22Rv1 (cell line): ENCODE results near the gene ILDR2.

ENCODE experiments used
- H3K27ac ChIP-seq: fragments of 450-650 bp; 2 replicates; pipeline ENCODE4 v1.5.1; 2017
- CTCF ChIP-seq: fragments of 450-650 bp; IDR thresholded peaks from 2 replicates; pipeline ENCODE4 v1.5.1; 2017; ENCODE audit warnings: mild to moderate bottlenecking
- ZFX ChIP-seq: fragments of 450-650 bp; IDR thresholded peaks from 2 replicates; pipeline ENCODE4 v1.6.1; 2017; ENCODE audit warnings: antibody characterized with exemption, borderline replicate concordance

Gene ILDR2

GRCh38 chr1:166980818-166981217, 5.5 kb upstream of the ILDR2 start:
- TF ChIP-seq ZFX, result no peak
- no peak for TF ChIP-seq CTCF
- no peak overlapping the region for H3K27ac ChIP-seq

- TF ChIP-seq CTCF, result no peak
- no peak for TF ChIP-seq ZFX
- H3K27ac ChIP-seq, result no peak overlapping the region
Measured at GRCh38 chr1:166980383-166980782, 5.0 kb upstream of the ILDR2 start.

GRCh38 chr1:166978821-166979220, 3.5 kb upstream of the ILDR2 start:
- TF ChIP-seq ZFX, result no peak
- TF ChIP-seq CTCF, result no peak
- no peak overlapping the region for H3K27ac ChIP-seq

GRCh38 chr1:166977951-166978350, 2.6 kb upstream of the ILDR2 start:
- H3K27ac ChIP-seq, result no peak overlapping the region

DNA sequence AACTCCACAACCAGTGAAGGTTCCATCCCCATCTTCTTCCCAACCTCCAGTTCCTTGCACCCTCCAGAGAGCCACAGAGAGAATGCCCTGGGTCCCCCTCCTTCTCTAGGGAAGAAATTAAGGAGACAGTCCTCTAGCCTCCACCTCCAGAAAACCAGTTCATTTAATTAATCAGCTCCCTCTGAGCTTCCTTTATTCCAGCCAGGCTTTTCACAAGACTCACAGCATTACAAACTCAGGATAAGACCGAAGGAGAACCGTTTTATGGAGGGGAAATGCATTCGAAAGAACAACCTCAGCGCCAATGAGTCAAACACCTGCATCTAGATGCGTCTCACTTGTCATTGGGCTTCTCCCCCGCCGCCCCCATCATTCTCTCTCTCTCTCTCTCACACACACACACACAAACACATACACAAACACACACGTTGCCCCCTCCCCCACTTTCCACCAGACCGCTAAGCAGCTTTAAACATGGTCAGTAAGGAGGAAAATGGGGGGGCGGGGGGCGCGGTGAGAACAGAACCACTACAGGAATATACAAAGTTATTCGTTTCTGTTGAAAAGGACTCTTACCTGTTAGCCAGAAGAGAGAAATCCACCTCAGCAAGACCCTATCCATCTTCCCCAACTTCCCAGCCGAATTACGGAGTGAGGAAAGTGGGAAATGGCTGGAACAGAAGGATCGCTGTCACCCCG, 544 bp downstream of the ILDR2 start:
- TF ChIP-seq ZFX, result no peak
- no peak for TF ChIP-seq CTCF

More at GRCh38 chr1:166977951-166978350, 2.6 kb upstream of the ILDR2 start:
- no peak for TF ChIP-seq CTCF
- TF ChIP-seq ZFX, result no peak

GRCh38 chr1:166972826-166973225, 2.5 kb downstream of the ILDR2 start:
- H3K27ac ChIP-seq, result no peak overlapping the region
- TF ChIP-seq ZFX (no peak), CTCF (no peak)

More for the DNA sequence above, 544 bp downstream of the ILDR2 start:
- H3K27ac ChIP-seq, result no peak overlapping the region

- TF ChIP-seq CTCF (no peak), ZFX (no peak)
Measured at GRCh38 chr1:166972193-166972592, 3.1 kb downstream of the ILDR2 start.

More at GRCh38 chr1:166972193-166972592, 3.1 kb downstream of the ILDR2 start:
- H3K27ac ChIP-seq, result no peak overlapping the region
